Activated T-cell treated with anti-CD3 and anti-CD28 coated beads for 48 hours (primary cell): ENCODE measurements around the gene SGTA.

ENCODE experiments used
- DNase-seq: peaks from one replicate; pipeline ENCODE4 v3.0.0-alpha.2; 2020; ENCODE audit warnings: low read depth

Gene SGTA

DNA sequence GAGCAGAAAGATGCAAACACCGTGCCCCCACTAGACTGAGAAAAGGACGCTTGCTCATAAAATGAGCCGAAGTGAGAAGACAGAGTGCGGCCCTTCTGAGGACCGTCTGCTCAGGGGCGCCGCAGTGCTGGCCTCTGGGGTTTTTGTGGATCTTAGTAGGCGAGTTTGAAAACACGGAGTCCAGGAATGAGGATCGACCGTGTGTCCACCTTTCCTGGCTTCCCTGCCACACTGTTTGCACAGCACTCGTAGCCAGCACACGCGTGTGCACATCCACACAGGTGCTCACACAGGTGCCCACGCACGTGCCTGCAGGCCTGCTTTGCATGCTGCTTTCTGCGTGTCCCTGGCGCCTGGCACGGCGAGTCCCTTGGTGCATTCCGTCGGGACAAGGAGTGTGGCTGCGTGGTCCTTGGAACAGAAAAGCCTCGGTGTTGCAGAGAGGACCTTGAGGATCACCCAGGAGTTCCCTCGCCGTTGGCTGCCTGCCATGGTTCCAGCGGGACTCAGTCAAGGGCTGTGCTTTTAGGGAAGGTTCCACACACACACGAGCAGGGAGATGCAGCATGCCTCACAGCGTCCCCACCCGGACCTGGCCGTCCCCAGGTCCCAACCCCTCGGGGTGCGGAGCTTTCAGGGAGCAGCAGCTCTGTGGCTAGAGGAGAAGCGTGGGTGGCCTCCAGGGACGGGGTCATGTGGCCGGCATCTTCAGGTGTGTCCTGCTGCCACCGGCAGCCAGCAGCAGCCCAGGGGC is 26.5 kb upstream of the SGTA start:
- DNase-seq, result no peak

GRCh38 chr19:2808129-2808941 is 25.3 kb upstream of the SGTA start:
- DNase-seq, result no peak

- no peak for DNase-seq
Measured at GRCh38 chr19:2807379-2808128, 24.5 kb upstream of the SGTA start.

GRCh38 chr19:2806736-2807378 is 23.8 kb upstream of the SGTA start:
- no peak for DNase-seq

GRCh38 chr19:2805991-2806649 is 23.0 kb upstream of the SGTA start:
- DNase-seq, result no peak

DNA sequence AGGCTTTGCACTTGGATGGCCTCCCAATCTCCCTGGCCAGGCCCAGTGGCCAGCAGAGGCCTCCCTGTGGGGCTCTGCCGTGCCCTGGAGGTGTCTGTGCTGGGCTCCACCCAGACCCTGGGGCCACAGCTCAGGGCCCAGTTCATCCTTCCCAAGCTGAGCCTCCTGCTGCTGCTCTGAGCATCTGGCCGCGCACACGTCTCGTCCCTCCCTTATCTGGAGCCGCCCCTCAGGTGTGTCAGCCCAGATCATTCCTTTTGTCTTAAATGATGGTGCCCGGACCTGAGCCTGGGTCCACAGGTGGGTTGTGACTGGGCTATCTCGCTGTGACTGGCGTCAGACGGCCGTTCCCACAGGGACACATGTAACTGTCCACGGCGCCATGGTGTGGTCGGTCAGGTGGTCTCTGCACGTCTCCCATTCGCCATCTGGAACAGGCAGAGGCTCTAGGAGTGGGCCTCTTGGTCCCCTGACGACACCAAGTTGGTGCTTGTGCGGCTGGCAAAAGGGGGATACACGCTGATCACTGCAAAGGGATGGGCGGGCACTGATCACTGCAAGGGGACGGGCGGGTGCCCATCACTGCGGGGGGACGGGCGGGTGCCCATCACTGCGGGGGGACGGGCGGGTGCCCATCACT is 22.3 kb upstream of the SGTA start:
- DNase-seq, result no peak

GRCh38 chr19:2804156-2805004 is 21.3 kb upstream of the SGTA start:
- no peak for DNase-seq

- DNase-seq, result no peak
Measured at GRCh38 chr19:2803486-2804155, 20.5 kb upstream of the SGTA start.

DNA sequence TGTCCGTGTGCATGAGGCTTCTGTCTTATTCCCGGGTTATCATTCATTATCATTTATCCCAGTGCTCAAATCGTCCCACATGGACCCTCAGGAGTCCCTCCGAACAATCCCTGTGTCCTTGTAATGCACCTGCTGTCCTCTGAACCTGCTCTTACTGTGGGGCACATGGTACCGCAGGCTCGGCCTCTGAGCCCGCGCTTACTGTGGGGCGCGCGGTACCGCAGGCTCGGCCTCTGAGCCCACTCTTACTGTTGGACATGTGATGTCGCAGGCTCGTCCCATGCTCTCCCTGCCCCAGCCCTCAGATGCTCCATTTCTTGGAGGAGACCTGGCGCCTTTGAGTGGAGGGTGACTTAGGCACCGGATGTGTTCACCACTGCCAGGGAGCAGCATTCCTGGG is 19.8 kb upstream of the SGTA start:
- DNase-seq, result no peak

- no peak for DNase-seq
Measured at GRCh38 chr19:2800506-2800905, 17.4 kb upstream of the SGTA start.

DNA sequence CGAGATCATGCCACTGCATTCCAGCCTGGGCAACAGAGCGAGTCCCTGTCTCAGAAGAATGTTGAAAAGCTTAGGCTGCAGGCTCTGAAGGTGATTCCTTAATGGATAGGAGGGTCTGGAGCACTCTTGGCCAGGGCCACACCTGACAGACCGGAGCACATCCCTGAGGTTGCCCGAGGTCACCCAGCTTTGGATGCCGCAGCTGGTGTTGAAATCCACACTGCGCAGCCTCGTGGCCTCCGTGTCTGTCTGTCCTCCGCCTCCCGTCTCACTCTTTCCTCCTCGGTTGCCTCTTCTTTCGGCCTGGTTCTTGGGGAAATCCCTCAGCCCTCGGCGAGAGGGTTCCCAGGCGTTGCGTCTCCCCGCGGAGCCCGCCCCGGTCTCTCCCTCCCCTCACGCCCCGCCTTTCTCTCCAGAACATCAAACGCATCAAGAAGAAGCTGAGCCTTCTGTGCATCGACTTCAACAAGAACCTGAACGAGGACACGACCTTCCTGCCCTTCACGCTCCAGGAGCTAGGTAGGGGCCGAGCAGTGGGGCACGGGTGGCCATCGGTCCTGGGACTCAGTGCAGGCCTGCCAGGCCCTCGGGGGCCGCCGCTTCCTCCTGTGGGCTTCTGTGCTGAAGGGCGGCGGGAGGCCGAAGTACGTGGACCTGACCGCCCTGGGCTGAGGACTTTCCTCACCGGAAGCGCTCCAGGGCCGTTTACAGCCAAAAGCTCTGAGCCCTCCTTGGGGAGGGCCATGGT is 16.4 kb upstream of the SGTA start:
- DNase-seq, result no peak

DNA sequence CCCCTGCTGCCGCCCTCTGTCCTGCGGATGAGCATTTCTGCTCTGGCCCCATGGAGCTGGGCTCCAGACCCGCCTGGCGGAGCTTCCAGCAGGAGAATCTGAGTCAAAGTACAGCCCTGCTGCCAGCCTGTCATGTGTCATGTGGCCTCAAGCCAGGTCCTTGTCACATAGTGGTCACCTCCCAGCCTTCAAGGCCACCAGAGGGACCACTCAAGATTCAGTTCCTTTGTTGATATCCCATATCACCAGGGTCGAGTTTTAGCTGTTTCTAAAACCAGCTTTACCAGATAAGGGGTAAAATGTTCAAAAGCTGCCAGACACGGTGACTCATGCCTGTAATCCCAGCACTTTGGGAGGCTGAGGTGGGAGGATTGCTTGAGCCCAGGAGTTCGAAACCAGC is 15.7 kb upstream of the SGTA start:
- no peak for DNase-seq

DNA sequence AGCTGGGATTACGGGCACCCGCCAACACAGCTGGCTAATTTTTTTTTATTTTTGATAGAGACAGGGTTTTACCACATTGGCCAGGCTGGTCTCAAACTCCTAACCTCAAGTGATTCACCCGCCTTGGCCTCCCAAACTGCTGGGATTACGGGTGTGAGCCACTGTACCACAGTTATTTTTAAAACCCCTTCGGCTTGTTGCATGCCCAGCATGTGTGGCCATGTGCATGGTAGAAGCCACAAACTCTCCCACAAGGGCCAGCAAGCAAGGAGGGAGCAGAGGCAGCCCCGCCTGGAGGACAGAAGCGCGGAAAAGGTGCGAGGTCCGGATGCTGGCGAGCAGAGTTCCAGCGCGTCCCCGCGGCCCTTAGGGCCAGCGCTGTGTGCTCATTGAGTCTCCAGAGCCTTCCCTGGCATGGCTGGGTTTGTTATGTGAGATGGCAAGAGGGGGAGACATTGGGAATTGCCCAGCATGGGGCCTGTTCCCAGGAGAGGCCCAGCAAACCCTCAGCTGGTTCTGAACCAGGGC is 15.1 kb upstream of the SGTA start:
- no peak for DNase-seq

DNA sequence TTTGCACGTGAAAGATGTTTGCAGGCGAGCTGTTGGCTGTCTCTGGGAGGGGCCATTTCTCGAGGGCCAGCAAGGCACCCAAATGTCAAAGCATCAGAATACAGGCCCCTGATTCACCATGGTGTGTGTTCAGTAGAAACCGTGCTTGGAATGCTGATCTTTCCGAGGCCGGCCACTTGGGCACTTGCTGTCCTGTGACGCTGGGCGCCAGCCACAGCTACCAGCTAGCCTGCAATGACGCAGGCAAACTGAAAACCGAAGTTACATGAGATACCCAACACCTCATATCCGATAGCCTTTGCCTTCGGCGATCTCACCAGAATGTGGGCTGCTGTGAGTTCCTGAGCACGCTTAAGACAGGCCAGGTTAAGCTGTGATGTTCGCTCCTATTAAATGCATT is 14.2 kb upstream of the SGTA start:
- no peak for DNase-seq

GRCh38 chr19:2796659-2797266 is 13.7 kb upstream of the SGTA start:
- no peak for DNase-seq

DNA sequence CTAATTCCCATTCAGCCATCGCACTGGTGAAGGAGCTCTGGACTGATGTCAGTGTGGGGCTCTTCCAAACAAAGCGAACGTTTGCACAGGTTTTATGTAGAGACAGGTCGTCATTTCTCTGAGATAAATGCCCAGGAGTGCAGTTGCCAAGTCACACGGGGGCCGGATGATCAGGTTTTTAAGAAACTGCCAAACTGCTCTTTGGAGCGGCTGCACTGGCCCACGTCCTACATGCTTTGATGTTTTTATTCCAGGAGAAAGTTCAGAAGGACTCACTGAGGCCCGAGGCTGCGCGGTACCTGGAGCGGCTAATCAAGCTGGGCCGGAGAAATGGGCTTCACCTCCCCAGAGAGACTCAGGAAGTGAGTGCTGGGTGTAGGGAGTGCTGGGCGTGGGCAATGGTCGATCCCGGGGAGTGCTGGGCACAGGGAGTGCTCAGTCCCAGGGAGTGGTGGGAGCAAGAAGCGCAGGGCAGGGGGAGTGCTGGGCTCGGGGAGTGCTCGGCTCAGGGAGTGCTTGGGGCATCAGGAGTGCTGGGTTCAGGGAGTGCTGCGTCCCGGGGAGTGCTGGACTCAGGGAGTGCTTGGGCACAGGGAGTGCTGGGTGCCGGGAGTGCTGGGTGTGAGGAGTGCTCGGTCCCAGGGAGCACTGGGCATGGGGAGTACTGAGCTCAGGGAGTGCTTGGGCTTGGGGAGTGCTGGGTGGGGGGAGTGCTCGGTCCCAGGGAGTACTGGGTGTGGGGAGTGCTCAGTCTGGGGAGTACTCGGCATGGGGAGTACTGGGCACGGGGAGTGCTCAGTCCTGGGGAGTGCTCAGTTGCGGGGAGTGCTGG is 13.0 kb upstream of the SGTA start:
- no peak for DNase-seq

DNA sequence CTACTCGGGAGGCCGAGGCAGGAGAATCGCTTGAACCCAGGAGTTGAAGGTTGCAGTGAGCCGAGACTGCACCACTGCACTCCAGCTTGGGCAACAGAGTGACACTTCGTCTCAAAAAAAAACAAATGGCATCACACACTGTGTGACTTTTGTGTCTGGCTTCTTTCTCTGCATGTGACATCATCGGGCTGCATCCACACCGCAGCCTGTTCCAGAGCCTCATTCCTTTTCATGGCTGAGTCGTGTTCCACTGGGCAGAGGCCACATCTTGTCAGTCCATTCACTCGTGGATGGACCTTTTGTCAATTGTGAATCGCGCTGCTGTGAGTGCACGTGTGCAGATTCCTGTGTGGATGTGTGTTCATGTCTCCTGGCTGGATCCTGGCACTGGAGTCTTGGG is 10.5 kb upstream of the SGTA start:
- DNase-seq, result no peak
